Colonic mucosa (tissue), 4 donors: Measurements from ENCODE around the gene SLK. TPM values are rescaled to one million over a fixed set of nuclear protein-coding genes. Genes with fewer than 3 reads are reported as not detected.

Source experiments
- DNase-seq: peaks from one replicate; pipeline ENCODE4 v3.0.0-alpha.2; 2020
- H3K27ac ChIP-seq: fragments of 200-600 bp; one replicate; pipeline ENCODE4 v1.8.0; 2021
- H3K27me3 ChIP-seq: fragments of 200-600 bp; one replicate; pipeline ENCODE4 v1.8.0; 2021
- H3K36me3 ChIP-seq: fragments of 200-600 bp; one replicate; pipeline ENCODE4 v1.8.0; 2021
- H3K4me1 ChIP-seq: fragments of 200-600 bp; one replicate; pipeline ENCODE4 v1.8.0; 2021; ENCODE audit warnings: mild to moderate bottlenecking
- H3K4me3 ChIP-seq: fragments of 200-600 bp; one replicate; pipeline ENCODE4 v1.8.0; 2021
- H3K9ac ChIP-seq, 2 donors: one replicate each; pipeline ENCODE4 v1.7.0; 2013; ENCODE audit warnings: control low read depth in 2 of 2, low read depth in 2 of 2, low read length in 2 of 2
- H3K9me3 ChIP-seq: fragments of 200-600 bp; one replicate; pipeline ENCODE4 v1.8.0; 2021
- intact Hi-C: fragments of 100-400 bp; cut with DNase I; formaldehyde crosslinking; loops from one replicate; pipeline ENCODE4 v1.14.1; 2022
- total RNA-seq, 2 donors: library from RNA; stranded (reverse); fragmentation: NEBNext Ultra II Directional in 1 of 2; extraction: Animal tissue kit (Norgen Biotek cat#: 25700) in 1 of 2; gene quantifications; one replicate each; pipeline ENCODE4 v1.2.1, GENCODE V29; 2021
- TF ChIP-seq, protein P1 (sequence below): fragments of 200-600 bp; IDR thresholded peaks from one replicate; pipeline ENCODE4 v1.8.0; 2022; ENCODE audit warnings: antibody characterized with exemption, mild to moderate bottlenecking
- donor health status: healthy.
- donor health status: DM: no; HTN: no; CAD: no.
- donor health status: DM: no; HTN: no; CAD: no.

The SLK gene
- total RNA-seq, 2 donors from 2014 or later: 35.5 to 51.6 TPM

- TF ChIP-seq, protein P1, sequence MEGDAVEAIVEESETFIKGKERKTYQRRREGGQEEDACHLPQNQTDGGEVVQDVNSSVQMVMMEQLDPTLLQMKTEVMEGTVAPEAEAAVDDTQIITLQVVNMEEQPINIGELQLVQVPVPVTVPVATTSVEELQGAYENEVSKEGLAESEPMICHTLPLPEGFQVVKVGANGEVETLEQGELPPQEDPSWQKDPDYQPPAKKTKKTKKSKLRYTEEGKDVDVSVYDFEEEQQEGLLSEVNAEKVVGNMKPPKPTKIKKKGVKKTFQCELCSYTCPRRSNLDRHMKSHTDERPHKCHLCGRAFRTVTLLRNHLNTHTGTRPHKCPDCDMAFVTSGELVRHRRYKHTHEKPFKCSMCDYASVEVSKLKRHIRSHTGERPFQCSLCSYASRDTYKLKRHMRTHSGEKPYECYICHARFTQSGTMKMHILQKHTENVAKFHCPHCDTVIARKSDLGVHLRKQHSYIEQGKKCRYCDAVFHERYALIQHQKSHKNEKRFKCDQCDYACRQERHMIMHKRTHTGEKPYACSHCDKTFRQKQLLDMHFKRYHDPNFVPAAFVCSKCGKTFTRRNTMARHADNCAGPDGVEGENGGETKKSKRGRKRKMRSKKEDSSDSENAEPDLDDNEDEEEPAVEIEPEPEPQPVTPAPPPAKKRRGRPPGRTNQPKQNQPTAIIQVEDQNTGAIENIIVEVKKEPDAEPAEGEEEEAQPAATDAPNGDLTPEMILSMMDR: no peak
- intact Hi-C loops: no loop called here
- H3K4me1 ChIP-seq: no peaks in the 10 kb centered on the region
- peaks cover 10% of the 10 kb centered on the region for H3K36me3 ChIP-seq
- no peaks in the 10 kb centered on the region for H3K9me3 ChIP-seq
- H3K9ac ChIP-seq: no peak overlapping the region
- no peak overlapping the region for H3K4me3 ChIP-seq
- DNase-seq: no peak
- H3K27ac ChIP-seq: no peak overlapping the region
- no peaks in the 10 kb centered on the region for H3K27me3 ChIP-seq
Measured at GRCh38 chr10:104025524-104025923, 58.6 kb downstream of the SLK start.

DNA sequence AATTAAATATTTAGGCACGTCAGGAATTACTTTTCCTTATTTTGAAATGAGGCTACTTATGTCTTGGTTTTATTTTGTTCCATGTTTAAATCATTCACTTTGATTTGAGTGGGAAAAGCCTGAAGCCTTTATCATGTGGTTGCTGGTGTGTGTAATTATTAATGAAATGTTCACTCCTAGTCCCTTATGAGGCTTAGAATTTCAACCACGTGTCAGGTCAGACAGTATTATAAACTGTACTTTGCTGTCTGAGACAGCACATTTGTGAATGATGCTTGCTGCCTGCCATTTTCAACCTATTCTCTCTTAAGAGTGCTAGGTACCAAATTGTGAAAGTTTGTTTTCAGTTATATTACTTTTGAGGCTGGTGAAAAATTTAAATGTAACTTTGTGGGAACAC, 59.8 kb downstream of the SLK start:
- Histone ChIP-seq H3K4me1 (no peaks in the 10 kb centered on the region), H3K36me3 (peaks cover 4% of the 10 kb centered on the region), H3K27ac (no peak overlapping the region), H3K27me3 (no peaks in the 10 kb centered on the region), H3K4me3 (no peak overlapping the region), H3K9me3 (no peaks in the 10 kb centered on the region), H3K9ac (no peak overlapping the region)
- TF ChIP-seq, protein P1: no peak
- intact Hi-C loops: no loop called here
- DNase-seq: no peak

- TF ChIP-seq, protein P1: no peak
- Histone ChIP-seq H3K27me3 (no peaks in the 10 kb centered on the region), H3K9ac (no peak overlapping the region), H3K4me1 (no peaks in the 10 kb centered on the region), H3K27ac (no peak overlapping the region), H3K36me3 (peaks cover 4% of the 10 kb centered on the region), H3K9me3 (no peaks in the 10 kb centered on the region), H3K4me3 (no peak overlapping the region)
- DNase-seq: no peak
- intact Hi-C loops: no loop called here
Measured at GRCh38 chr10:104028146-104028545, 61.2 kb downstream of the SLK start.

- no peak overlapping the region for H3K27ac ChIP-seq
- no peaks in the 10 kb centered on the region for H3K27me3 ChIP-seq
- peaks cover 1% of the 10 kb centered on the region for H3K36me3 ChIP-seq
- no peaks in the 10 kb centered on the region for H3K4me1 ChIP-seq
- DNase-seq: no peak
- H3K9ac ChIP-seq: no peak overlapping the region
- H3K9me3 ChIP-seq: no peaks in the 10 kb centered on the region
- intact Hi-C loops: no loop called here
- H3K4me3 ChIP-seq: no peak overlapping the region
- TF ChIP-seq, protein P1: no peak
Measured at GRCh38 chr10:104028823-104029520, 62.0 kb downstream of the SLK start.

- no peak for DNase-seq
- intact Hi-C loops: no loop called here
Measured at GRCh38 chr10:104029521-104029860, 62.6 kb downstream of the SLK start.

More at GRCh38 chr10:104029521-104029860, 62.6 kb downstream of the SLK start:
- no peaks in the 10 kb centered on the region for H3K36me3 ChIP-seq
- TF ChIP-seq, protein P1: no peak
- H3K4me3 ChIP-seq: no peak overlapping the region
- no peak overlapping the region for H3K9ac ChIP-seq
- no peaks in the 10 kb centered on the region for H3K27me3 ChIP-seq
- H3K4me1 ChIP-seq: no peaks in the 10 kb centered on the region
- no peak overlapping the region for H3K27ac ChIP-seq
- no peaks in the 10 kb centered on the region for H3K9me3 ChIP-seq
